ENCODE results near the gene CARD6.

DNA sequence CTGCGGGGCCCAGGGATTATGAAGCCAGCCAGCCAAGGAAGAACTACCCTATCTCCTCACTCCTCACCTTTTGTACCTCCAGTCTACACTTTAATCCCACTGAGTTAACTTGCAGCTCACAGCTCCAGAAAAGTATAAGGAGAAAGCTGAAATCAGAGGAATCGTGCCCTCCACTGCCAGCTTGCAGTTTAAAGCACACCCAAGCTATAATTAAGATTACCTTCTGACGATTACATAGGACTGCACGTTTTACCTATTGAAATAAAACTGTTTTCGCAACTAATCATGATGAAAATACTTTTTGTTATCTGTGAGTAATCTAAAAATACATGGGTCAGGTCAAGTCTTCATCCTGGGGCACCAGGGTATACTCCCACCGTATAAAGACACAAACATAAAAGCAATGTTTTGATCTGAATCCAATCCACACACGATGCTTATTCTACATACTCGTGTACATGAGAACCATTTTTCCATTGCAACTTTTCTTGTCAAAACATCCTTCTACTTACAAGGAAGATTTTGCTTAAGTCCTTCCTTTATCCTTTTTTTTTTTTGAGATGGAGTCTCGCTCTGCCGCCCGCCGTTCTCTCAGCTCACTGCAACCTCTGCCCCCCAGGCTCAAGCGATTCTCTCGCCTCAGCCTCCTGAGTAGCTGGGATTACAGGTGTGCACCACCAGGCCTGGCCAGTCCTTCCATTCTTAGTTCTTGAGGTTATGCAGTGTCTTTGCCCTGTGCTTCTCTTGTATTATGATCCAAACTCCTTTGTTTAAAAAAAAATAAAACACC lies 13.8 kb upstream of the CARD6 start:
- TF ChIP-seq, protein P1, sequence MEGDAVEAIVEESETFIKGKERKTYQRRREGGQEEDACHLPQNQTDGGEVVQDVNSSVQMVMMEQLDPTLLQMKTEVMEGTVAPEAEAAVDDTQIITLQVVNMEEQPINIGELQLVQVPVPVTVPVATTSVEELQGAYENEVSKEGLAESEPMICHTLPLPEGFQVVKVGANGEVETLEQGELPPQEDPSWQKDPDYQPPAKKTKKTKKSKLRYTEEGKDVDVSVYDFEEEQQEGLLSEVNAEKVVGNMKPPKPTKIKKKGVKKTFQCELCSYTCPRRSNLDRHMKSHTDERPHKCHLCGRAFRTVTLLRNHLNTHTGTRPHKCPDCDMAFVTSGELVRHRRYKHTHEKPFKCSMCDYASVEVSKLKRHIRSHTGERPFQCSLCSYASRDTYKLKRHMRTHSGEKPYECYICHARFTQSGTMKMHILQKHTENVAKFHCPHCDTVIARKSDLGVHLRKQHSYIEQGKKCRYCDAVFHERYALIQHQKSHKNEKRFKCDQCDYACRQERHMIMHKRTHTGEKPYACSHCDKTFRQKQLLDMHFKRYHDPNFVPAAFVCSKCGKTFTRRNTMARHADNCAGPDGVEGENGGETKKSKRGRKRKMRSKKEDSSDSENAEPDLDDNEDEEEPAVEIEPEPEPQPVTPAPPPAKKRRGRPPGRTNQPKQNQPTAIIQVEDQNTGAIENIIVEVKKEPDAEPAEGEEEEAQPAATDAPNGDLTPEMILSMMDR (IDR thresholded peaks at IDR 0.05; ENCODE audit: insufficient read depth, low read depth, low read length), result no peak
- TF ChIP-seq EZH2 (IDR thresholded peaks at IDR 0.05; ENCODE audit: insufficient read depth, low read length), result no peak
